Peyer's patch (tissue), 4 donors: ENCODE measurements around the gene TRPV4. TPM values are rescaled to one million over a fixed set of nuclear protein-coding genes. Genes with fewer than 3 reads are reported as not detected.

Experiments
- DNase-seq, 3 donors: peaks; one replicate each; pipeline ENCODE4 v3.0.0-alpha.2; 2017 to 2019
- H3K27ac ChIP-seq, 4 donors: fragments of 200-600 bp; sonication (generic); one replicate each; pipeline ENCODE4 v1.5.1; 2016 to 2019
- H3K27me3 ChIP-seq, 2 donors: fragments of 200-600 bp; sonication (generic); one replicate each; pipeline ENCODE4 v1.5.1; 2019
- H3K36me3 ChIP-seq, 3 donors: fragments of 200-600 bp; sonication (generic); one replicate each; pipeline ENCODE4 v1.5.1; 2016 to 2019
- H3K4me1 ChIP-seq, 4 donors: fragments of 200-600 bp; sonication (generic); one replicate each; pipeline ENCODE4 v1.5.1; 2016 to 2019
- H3K4me3 ChIP-seq, 4 donors: fragments of 200-600 bp; sonication (generic); 1 replicate in 3 of 4; 2 replicates in 1 of 4; pipeline ENCODE4 v1.5.1; 2016 to 2019; ENCODE audit warnings: mild to moderate bottlenecking in 1 of 4
- H3K9me3 ChIP-seq, 4 donors: fragments of 200-600 bp; sonication (generic); one replicate each; pipeline ENCODE4 v1.5.1; 2016 to 2019; ENCODE audit warnings: mild to moderate bottlenecking in 1 of 4
- CTCF ChIP-seq, 6 experiments: fragments of 450-650 bp in 4 of 6; fragments of 200-600 bp in 2 of 6; sonication (generic) in 1 of 6; IDR thresholded peaks; one replicate each; pipeline ENCODE4 v1.5.1; 2017 to 2019; ENCODE audit warnings: antibody characterized with exemption in 6 of 6, mild to moderate bottlenecking in 3 of 6, moderate library complexity in 1 of 6
- POLR2A ChIP-seq, 2 donors: fragments of 450-650 bp; IDR thresholded peaks; one replicate each; pipeline ENCODE4 v1.5.1; 2017; ENCODE audit warnings: antibody characterized with exemption in 2 of 2, mild to moderate bottlenecking in 2 of 2, moderate library complexity in 2 of 2
- total RNA-seq, 4 donors: library from RNA; depleted of rRNA; stranded (reverse); fragments of >200 nt; gene quantifications; one replicate each; pipeline ENCODE4 v1.1.0, GENCODE V29; 2016

The TRPV4 gene
- total RNA-seq, 4 donors from 2014 or later: 0.27 to 0.57 TPM; not detected in 2

GRCh38 chr12:109792992-109793391 is 40.2 kb downstream of the TRPV4 start:
- H3K4me3 ChIP-seq: no peak overlapping the region
- no peaks in the 10 kb centered on the region for H3K27me3 ChIP-seq
- no peak for TF ChIP-seq CTCF (IDR thresholded peaks at IDR 0.05)
- TF ChIP-seq POLR2A (IDR thresholded peaks at IDR 0.05): no peak
- H3K27ac ChIP-seq: no peak overlapping the region
- no peak for DNase-seq
- no peaks in the 10 kb centered on the region for H3K36me3 ChIP-seq
- no peaks in the 10 kb centered on the region for H3K4me1 ChIP-seq
- no peaks in the 10 kb centered on the region for H3K9me3 ChIP-seq

- no peaks in the 10 kb centered on the region for H3K27me3 ChIP-seq
- no peak overlapping the region for H3K27ac ChIP-seq
- TF ChIP-seq CTCF (IDR thresholded peaks at IDR 0.05) (no peak), POLR2A (IDR thresholded peaks at IDR 0.05) (no peak)
- no peaks in the 10 kb centered on the region for H3K9me3 ChIP-seq
- no peaks in the 10 kb centered on the region for H3K36me3 ChIP-seq
- H3K4me3 ChIP-seq: no peak overlapping the region
- H3K4me1 ChIP-seq: no peaks in the 10 kb centered on the region
- DNase-seq: no peak
Observed at GRCh38 chr12:109789526-109790048, 43.6 kb downstream of the TRPV4 start.

GRCh38 chr12:109786799-109787198 is 46.4 kb downstream of the TRPV4 start:
- TF ChIP-seq CTCF (IDR thresholded peaks at IDR 0.05) (no peak), POLR2A (IDR thresholded peaks at IDR 0.05) (no peak)
- Histone ChIP-seq H3K27ac (no peak overlapping the region), H3K4me1 (no peaks in the 10 kb centered on the region), H3K36me3 (no peaks in the 10 kb centered on the region), H3K4me3 (no peak overlapping the region), H3K27me3 (no peaks in the 10 kb centered on the region), H3K9me3 (peaks cover 0 to 1% (median 0%) of the 10 kb centered on the region in 4 donors)
- DNase-seq: no peak

- DNase-seq: no peak
- H3K9me3 ChIP-seq: peaks cover 0 to 5% (median 0%) of the 10 kb centered on the region in 4 donors
- H3K4me1 ChIP-seq: no peaks in the 10 kb centered on the region
- H3K27me3 ChIP-seq: no peaks in the 10 kb centered on the region
- TF ChIP-seq CTCF (IDR thresholded peaks at IDR 0.05) (no peak), POLR2A (IDR thresholded peaks at IDR 0.05) (no peak)
- no peak overlapping the region for H3K27ac ChIP-seq
- H3K4me3 ChIP-seq: no peak overlapping the region
- H3K36me3 ChIP-seq: no peaks in the 10 kb centered on the region
Observed at GRCh38 chr12:109785854-109786253, 47.3 kb downstream of the TRPV4 start.

- peaks cover 0 to 5% (median 0%) of the 10 kb centered on the region in 4 donors for H3K9me3 ChIP-seq
- TF ChIP-seq POLR2A (IDR thresholded peaks at IDR 0.05) (no peak), CTCF (IDR thresholded peaks at IDR 0.05) (no peak)
- H3K4me1 ChIP-seq: no peaks in the 10 kb centered on the region
- H3K27me3 ChIP-seq: no peaks in the 10 kb centered on the region
- no peak overlapping the region for H3K27ac ChIP-seq
- no peaks in the 10 kb centered on the region for H3K36me3 ChIP-seq
- no peak for DNase-seq
- no peak overlapping the region for H3K4me3 ChIP-seq
Observed at GRCh38 chr12:109783965-109784244, 49.3 kb downstream of the TRPV4 start.
